SH-SY5Y (cell line): Measurements from ENCODE around the gene GAL3ST1.

Experiments used
- GATA2 ChIP-seq: IDR thresholded peaks from 2 replicates; pipeline ENCODE4 v1.6.1; 2011; ENCODE audit warnings: mild to moderate bottlenecking, low read depth, low read length
- GATA3 ChIP-seq: IDR thresholded peaks from 2 replicates; pipeline ENCODE4 v1.6.1; 2011; ENCODE audit warnings: low read depth, mild to moderate bottlenecking, low read length, moderate library complexity

DNA sequence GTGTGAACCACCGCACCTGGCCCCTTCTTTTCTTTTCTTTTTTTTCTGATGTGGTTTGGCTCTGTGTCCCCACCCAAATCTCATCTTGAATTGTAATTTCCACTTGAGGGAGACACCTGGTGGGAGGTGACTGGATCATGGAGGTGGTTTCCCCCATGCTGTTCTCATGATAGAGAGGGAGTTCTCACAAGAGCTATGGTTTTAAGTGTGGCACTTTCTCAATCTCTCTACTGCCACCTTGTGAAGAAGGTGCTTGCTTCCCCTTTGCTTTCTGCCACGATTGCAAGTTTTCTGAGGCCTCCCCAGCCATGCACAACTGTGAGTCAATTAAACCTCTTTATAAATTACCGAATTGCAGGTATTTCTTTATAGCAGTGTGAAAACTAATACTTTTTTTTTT lies 27.6 kb upstream of the GAL3ST1 start:
- TF ChIP-seq GATA2 (no peak), GATA3 (no peak)
